ENCODE data around the gene TMEM154.

TMEM154 gene

GRCh38 chr4:152696764-152697261, 17.0 kb upstream of the TMEM154 start:
- peak; percentile 22 to 25 for DNase-seq (ENCODE audit: low read depth in 2 of 2)

DNA sequence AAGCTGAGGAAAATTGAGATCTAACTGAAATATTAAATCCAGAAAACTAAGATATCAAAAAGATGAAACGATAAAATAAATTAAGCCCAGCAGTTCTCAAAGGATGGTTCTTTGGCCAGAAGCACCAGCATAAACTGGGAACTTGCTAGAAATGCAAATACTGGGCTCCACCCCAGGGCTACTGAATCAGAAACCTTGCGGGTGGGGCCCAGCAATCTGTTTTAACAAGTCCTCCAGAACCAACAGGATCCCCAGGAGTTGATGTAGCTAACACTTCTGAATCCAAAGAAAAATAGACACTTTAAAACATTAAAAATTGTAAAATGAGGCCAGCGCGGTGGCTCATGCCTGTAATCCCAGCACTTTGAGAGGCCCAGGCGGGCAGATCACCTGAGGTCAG, 14.1 kb upstream of the TMEM154 start:
- no peak for DNase-seq (ENCODE audit: low read depth in 2 of 2)

GRCh38 chr4:152691761-152692160, 12.0 kb upstream of the TMEM154 start:
- DNase-seq (ENCODE audit: low read depth in 2 of 2): no peak

DNA sequence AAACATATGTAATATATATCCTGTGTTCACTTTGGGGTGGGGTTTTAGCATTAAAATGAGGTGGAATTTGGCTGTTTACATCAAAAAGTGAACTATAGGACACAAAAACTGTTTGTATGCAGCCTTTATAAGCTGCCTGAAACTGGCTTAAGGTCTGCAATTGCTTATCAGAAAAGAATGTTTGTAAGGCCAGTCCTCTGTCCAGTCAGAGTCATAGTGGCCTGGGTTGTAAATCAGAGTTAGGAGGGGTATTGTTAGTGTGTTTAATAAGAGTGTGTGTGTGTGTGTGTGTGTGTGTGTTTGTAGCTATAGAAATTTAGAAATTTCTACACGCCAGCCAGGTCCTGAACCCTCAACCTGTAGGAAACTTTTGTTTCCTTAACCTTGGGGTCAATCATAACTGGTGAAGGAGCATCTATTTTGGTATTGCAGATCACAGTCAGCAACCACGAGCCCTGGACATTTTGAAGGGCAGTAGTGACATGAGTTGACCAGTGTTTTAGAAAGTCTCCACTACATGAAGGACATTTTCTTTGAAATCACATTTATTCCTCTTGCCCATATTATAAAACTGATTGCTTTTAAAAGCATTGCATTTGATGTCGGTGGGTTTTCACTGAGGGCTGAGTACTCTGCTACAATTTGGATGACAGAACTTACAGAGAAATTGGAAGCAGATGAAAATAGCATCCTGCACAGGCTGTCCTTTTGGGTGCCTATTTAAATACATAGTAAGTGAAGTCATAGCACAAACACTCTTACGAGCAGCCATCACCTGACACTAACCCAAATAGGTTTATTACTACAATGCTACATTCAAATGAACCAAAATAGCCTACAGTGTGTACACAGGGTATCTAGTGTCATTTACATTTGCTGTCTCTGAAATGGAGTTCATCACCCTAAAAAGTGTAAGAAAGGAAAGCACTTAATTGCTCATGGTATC, 11.2 kb upstream of the TMEM154 start:
- no peak for DNase-seq (ENCODE audit: low read depth in 2 of 2)

DNA sequence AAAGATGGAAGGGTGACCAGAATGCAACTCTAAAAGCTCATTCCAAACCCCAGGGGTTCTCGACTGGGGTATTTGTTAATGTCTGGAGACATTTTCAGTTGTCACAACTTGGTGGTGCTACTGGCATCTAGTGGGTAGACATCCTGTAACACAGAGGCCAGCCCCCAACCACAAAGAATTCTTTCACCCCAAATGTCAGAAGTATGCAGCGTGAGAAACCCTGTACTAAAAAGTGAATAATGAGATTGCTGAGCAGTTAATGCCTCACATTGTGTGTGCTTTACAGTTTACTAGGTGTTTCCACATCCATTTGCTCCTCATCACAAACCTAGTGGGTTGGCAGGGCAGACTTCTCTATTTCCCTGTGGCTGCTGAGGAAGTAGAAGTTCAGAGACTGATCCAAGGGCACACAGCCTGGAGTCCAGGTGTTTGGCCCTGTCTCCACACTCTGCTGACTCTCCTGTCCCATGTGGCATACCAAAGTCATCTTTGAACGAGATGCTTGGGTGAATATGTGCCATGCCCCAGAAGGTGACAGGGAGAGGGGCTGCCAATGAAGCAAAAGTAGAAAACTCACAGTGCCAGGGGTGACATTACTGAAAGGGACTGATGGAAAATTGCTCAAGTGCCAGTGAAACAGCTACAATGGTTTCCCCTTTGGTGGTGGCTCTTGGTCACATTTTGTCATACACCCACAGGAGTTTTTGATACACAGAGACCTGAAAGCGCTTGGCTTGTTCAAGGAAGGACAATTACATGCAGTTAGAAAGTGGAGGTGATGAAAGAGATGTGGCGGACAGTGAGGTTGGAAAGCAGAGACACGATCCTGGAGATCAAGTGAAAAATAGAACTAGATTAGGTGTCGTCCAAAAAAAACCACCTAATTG, 10.1 kb upstream of the TMEM154 start:
- DNase-seq (ENCODE audit: low read depth in 2 of 2): no peak

- DNase-seq (ENCODE audit: low read depth in 2 of 2): no peak
Measured at GRCh38 chr4:152687974-152688599, 8.3 kb upstream of the TMEM154 start.

- DNase-seq (ENCODE audit: low read depth in 2 of 2): no peak
Measured at GRCh38 chr4:152686452-152687013, 6.7 kb upstream of the TMEM154 start.

DNA sequence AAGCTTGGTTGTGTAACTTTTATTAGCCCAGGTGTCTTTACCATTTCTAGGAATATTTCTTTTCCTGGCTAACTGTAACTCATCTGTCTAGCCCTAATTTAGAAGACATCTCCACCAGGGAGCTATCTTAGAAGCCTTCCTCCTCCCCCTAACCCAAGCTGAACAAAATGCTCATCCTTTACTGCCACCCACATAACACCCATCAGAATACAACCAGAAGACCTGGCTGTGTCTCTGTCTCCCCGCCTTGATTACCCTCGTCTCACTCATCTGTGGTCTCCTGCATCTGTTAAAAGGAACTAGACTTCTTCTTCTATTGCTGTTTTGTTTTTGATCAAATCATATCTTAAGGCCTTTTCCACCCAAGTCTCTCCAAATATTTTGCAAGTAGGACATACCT, 4.8 kb upstream of the TMEM154 start:
- no peak for DNase-seq (ENCODE audit: low read depth in 2 of 2)

- no peak for DNase-seq (ENCODE audit: low read depth in 2 of 2)
Measured at GRCh38 chr4:152684007-152684406, 4.2 kb upstream of the TMEM154 start.

DNA sequence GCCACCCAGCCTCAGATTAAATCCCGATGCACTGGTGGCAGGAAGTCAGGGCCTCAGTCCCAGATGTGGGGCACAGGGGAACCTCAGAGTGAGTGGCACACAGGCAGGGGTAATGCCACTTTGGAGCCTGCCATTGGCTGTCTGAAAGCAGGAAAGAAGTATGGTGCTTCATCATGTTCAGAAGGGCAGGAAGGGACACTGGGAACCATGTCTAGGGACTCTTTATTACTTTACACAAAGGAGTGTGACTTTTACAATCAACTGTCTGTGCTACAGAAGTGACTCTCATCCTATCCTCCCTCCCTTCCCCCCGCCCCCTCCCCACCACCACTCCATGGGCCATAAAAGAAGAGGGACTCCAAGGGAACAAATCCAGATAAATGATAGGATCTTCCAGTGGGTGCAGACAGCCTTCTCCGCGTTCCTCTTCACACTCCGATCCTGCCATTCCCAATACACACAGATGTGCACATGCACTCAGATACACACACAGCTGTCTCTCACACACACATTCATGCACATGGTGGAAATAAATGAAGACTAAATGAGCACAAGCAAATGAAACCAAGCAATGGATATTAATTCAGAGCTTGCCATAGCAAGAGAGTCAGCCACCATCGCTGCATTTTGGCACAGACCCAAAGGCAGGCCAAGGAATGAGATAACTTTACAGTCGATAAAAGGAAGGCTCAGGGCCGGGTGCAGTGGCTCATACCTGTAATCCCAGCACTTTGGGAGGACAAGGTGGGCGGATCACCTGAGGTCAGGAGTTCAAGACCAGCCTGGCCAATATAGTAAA, 2.5 kb upstream of the TMEM154 start:
- DNase-seq (ENCODE audit: low read depth in 2 of 2): no peak

GRCh38 chr4:152680988-152681603, 1.3 kb upstream of the TMEM154 start:
- DNase-seq (ENCODE audit: low read depth in 2 of 2): no peak

DNA sequence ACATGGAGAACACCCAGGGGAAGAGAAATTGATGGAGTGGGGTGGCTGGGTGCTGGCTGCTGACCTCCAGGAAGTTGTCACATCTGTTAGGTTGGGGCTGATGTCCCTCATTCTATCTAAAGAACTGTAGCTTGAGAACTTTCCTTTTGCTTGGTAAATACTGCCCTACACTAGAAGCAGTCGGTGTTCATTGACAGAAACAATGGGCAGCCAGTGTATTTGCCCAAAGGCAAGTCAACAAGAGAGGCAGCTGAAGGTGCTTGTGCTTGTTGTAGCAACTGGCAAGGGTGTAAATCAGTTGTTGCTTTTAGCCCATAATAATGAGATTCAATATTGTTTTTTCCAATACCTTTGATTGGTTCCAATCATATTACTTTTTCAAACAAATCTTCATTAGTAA, 956 bp downstream of the TMEM154 start:
- DNase-seq (ENCODE audit: low read depth in 2 of 2): no peak

- DNase-seq (ENCODE audit: low read depth in 2 of 2): no peak
Measured at GRCh38 chr4:152677117-152677516, 2.7 kb downstream of the TMEM154 start.

GRCh38 chr4:152676052-152676854, 3.5 kb downstream of the TMEM154 start:
- DNase-seq (ENCODE audit: low read depth in 2 of 2): no peak

DNA sequence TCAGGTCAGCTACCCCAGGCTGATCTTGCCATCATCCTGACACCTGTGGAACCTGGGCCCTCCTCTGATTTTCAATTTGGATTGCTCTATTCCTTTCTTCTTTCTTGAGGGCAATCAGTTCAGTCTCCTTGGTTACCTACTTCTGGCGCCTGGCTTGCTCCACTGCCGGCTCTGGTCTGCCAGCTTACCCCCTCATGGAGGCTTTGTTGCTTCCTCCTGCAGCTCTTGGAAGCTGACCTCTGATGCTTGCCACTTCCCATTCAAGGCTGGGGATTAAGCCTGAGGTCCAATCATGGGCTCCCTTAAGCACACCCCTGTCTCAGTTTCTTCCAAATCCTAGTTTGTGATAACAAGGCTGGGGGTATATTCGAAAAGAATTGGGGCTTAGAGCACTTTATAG, 5.4 kb downstream of the TMEM154 start:
- DNase-seq (ENCODE audit: low read depth in 2 of 2): no peak

GRCh38 chr4:152673489-152673888, 6.3 kb downstream of the TMEM154 start:
- DNase-seq (ENCODE audit: low read depth in 2 of 2): no peak

GRCh38 chr4:152672206-152673092, 7.3 kb downstream of the TMEM154 start:
- no peak for DNase-seq (ENCODE audit: low read depth in 2 of 2)

DNA sequence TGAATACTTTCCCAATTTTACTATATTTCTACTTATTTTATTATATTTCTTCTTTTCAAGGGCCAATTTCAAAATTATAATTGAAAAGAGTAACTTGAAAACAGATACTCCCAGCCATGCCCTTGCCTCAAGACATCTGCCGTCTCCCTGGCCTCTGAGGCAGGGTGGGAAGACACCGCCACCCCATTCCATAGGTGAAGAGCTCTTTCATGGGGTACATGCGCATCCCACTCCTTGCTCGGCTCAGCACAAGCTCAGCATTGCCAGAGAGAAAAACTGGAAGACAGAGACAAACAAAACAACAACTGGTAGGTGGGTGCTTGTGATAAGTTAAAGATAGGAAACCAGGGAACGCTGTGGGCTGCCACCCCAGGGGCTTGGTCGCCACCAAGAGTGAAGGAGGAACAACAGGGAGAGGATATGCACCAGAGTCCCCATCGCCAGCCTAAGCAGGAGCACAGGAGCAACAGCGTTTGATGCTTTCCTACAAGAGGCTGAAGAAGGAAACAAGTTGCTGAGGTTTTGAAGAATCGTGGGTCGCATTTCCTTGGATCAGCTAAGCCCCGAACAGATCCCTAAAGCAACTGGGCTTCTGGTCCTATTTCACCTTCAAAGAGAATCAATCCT, 11.3 kb downstream of the TMEM154 start:
- DNase-seq (ENCODE audit: low read depth in 2 of 2): no peak
